ENCODE measurements around the gene SUPT20H.

Gene SUPT20H

DNA sequence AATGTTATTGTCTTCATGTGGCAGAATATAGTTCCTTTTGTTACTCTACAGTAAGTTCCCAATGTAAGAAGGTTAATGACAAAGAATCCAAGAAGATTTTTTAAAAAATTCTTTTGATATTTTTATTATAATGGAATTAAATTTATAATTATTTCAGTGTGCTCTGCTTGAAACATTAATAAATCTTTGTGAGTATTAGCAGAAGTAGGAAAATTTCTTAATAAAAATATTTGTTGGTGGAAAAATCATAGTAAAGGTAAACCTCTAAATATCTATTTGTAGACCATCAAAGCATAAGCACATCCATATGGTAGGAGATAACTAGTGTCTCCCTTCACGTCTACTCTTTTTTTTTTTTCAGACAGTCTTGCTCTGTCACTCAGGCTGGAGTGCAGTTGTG lies 41.7 kb upstream of the SUPT20H start:
- no peak for TF ChIP-seq ZFX (IDR thresholded peaks at IDR 0.05)
- TF ChIP-seq, protein P1, sequence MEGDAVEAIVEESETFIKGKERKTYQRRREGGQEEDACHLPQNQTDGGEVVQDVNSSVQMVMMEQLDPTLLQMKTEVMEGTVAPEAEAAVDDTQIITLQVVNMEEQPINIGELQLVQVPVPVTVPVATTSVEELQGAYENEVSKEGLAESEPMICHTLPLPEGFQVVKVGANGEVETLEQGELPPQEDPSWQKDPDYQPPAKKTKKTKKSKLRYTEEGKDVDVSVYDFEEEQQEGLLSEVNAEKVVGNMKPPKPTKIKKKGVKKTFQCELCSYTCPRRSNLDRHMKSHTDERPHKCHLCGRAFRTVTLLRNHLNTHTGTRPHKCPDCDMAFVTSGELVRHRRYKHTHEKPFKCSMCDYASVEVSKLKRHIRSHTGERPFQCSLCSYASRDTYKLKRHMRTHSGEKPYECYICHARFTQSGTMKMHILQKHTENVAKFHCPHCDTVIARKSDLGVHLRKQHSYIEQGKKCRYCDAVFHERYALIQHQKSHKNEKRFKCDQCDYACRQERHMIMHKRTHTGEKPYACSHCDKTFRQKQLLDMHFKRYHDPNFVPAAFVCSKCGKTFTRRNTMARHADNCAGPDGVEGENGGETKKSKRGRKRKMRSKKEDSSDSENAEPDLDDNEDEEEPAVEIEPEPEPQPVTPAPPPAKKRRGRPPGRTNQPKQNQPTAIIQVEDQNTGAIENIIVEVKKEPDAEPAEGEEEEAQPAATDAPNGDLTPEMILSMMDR (conservative IDR thresholded peaks at IDR 0.05), result no peak

DNA sequence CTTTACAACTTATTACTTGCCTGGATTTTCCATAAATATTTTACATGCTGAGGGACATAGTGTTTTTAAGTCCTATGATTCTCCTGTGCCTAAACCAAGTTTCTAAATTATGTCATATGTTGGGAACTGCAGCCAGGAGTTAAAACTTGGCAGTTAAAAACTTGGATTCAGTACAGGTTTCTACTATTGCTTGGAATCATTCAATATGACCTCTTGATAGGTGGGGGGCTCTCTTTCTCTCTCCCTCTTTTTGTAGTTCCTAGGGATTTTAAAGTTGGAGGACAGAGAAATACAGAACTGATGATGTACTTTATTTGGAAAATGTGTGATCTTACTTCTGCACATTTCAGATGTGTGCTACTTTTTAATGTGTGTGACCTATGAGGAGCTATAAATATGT lies 41.2 kb upstream of the SUPT20H start:
- TF ChIP-seq, protein P1 (conservative IDR thresholded peaks at IDR 0.05), result no peak
- TF ChIP-seq ZFX (IDR thresholded peaks at IDR 0.05), result no peak

More for the DNA sequence above, 41.7 kb upstream of the SUPT20H start:
- H3K27ac ChIP-seq, result no peak overlapping the region

GRCh38 chr13:37097076-37097475 lies 37.6 kb upstream of the SUPT20H start:
- TF ChIP-seq, protein P1 (conservative IDR thresholded peaks at IDR 0.05), result no peak
- TF ChIP-seq ZFX (IDR thresholded peaks at IDR 0.05), result no peak
- H3K27ac ChIP-seq, result no peak overlapping the region

More for the DNA sequence above, 41.2 kb upstream of the SUPT20H start:
- H3K27ac ChIP-seq, result no peak overlapping the region

- H3K27ac ChIP-seq, result no peak overlapping the region
- no peak for TF ChIP-seq ZFX (IDR thresholded peaks at IDR 0.05)
- TF ChIP-seq, protein P1 (conservative IDR thresholded peaks at IDR 0.05), result no peak
These were observed 35.4 kb upstream of the SUPT20H start for GRCh38 chr13:37094840-37095239.

GRCh38 chr13:37094099-37094498 lies 34.6 kb upstream of the SUPT20H start:
- TF ChIP-seq, protein P1 (conservative IDR thresholded peaks at IDR 0.05), result no peak
- TF ChIP-seq ZFX (IDR thresholded peaks at IDR 0.05), result no peak
- no peak overlapping the region for H3K27ac ChIP-seq

GRCh38 chr13:37091835-37092234 lies 32.3 kb upstream of the SUPT20H start:
- TF ChIP-seq, protein P1 (conservative IDR thresholded peaks at IDR 0.05), result no peak
- TF ChIP-seq ZFX (IDR thresholded peaks at IDR 0.05), result no peak
- no peak overlapping the region for H3K27ac ChIP-seq

DNA sequence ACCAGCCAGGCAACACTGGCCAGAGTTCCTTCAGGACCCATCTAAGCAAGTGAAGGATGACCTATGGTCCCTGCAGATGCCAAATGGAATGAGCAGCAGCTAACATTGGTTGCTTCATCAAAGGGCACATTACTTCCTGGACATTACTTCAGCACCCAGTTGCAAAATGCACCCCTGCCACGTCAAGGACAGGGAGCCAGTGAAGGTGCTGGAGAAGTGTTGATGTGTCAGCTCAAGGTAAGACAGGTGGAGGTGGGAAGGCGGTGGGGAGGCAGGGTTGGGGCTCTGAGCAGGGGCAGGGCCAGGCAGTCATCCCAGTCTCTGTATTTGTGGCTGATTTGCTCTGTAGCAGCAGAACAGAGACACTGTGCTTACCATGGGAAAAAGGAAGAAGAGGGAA lies 31.4 kb upstream of the SUPT20H start:
- no peak overlapping the region for H3K27ac ChIP-seq
- no peak for TF ChIP-seq ZFX (IDR thresholded peaks at IDR 0.05)
- TF ChIP-seq, protein P1 (conservative IDR thresholded peaks at IDR 0.05), result no peak
